ENCODE results near the gene SPANXA2.
"Not testable (repeated sequence)": the region's sequence is repeated elsewhere in the genome, so short reads cannot be mapped to it uniquely, and the experiment has no call there.

SPANXA2 gene

GRCh38 chrX:141589408-141589807 lies at the start of gene SPANXA2:
TSS of gene SPANXA2 (plus strand) at chrX:141589708. CDS start at chrX:141589768, 60 bp downstream.
- DNase-seq (ENCODE audit: low spot score in 2 of 2) = not testable (repeated sequence)

GRCh38 chrX:141542551-141542950 lies 47.0 kb upstream of the SPANXA2 start:
- ATAC-seq (replicated peaks; ENCODE audit: extremely low read depth, poor library complexity, severe bottlenecking) = not testable (repeated sequence)

More at GRCh38 chrX:141589408-141589807, at the start of gene SPANXA2:
- not testable (repeated sequence) for H3K27ac Mint-ChIP-seq (ENCODE audit: low read depth); H3K4me3 Mint-ChIP-seq; H3K27me3 Mint-ChIP-seq; H3K4me1 Mint-ChIP-seq; H3K9me3 Mint-ChIP-seq; H3K36me3 Mint-ChIP-seq (ENCODE audit: insufficient read depth); ATAC-seq (replicated peaks; ENCODE audit: extremely low read depth, poor library complexity, severe bottlenecking)

GRCh38 chrX:141584638-141585037 lies 4.9 kb upstream of the SPANXA2 start, which contains the start of gene SPANXA1:
TSS of gene SPANXA1 (minus strand) at chrX:141584738. CDS start at chrX:141584678, 60 bp downstream.
- H3K27ac Mint-ChIP-seq (ENCODE audit: low read depth) = not testable (repeated sequence)

More at GRCh38 chrX:141542551-141542950, 47.0 kb upstream of the SPANXA2 start:
- not testable (repeated sequence) for H3K27ac Mint-ChIP-seq (ENCODE audit: low read depth); H3K4me1 Mint-ChIP-seq; H3K4me3 Mint-ChIP-seq; DNase-seq (ENCODE audit: low spot score in 2 of 2); H3K36me3 Mint-ChIP-seq (ENCODE audit: insufficient read depth); H3K9me3 Mint-ChIP-seq; H3K27me3 Mint-ChIP-seq

GRCh38 chrX:141609111-141609510 lies 19.6 kb downstream of the SPANXA2 start:
- Mint-ChIP-seq H3K9me3 (peaks cover 13% of the 10 kb centered on the region), H3K27me3 (no peaks in the 10 kb centered on the region), H3K27ac (ENCODE audit: low read depth) (no peak overlapping the region), H3K4me1 (no peaks in the 10 kb centered on the region), H3K36me3 (ENCODE audit: insufficient read depth) (no peaks in the 10 kb centered on the region), H3K4me3 (no peak overlapping the region)
- ATAC-seq (replicated peaks; ENCODE audit: extremely low read depth, poor library complexity, severe bottlenecking) (no peak), DNase-seq (ENCODE audit: low spot score in 2 of 2) (no peak)

More at GRCh38 chrX:141584638-141585037, 4.9 kb upstream of the SPANXA2 start, which contains the start of gene SPANXA1:
- not testable (repeated sequence) for H3K27me3 Mint-ChIP-seq; H3K9me3 Mint-ChIP-seq; H3K4me3 Mint-ChIP-seq; H3K4me1 Mint-ChIP-seq; H3K36me3 Mint-ChIP-seq (ENCODE audit: insufficient read depth); DNase-seq (ENCODE audit: low spot score in 2 of 2); ATAC-seq (replicated peaks; ENCODE audit: extremely low read depth, poor library complexity, severe bottlenecking)

GRCh38 chrX:141619336-141619735 lies 29.8 kb downstream of the SPANXA2 start:
- Mint-ChIP-seq H3K4me1 (no peaks in the 10 kb centered on the region), H3K4me3 (no peak overlapping the region), H3K9me3 (peaks cover 28% of the 10 kb centered on the region), H3K27me3 (no peaks in the 10 kb centered on the region), H3K36me3 (ENCODE audit: insufficient read depth) (no peaks in the 10 kb centered on the region), H3K27ac (ENCODE audit: low read depth) (no peak overlapping the region)
- DNase-seq (ENCODE audit: low spot score in 2 of 2) (no peak), ATAC-seq (replicated peaks; ENCODE audit: extremely low read depth, poor library complexity, severe bottlenecking) (no peak)

- no peaks in the 10 kb centered on the region for H3K36me3 Mint-ChIP-seq (ENCODE audit: insufficient read depth)
- no peak overlapping the region for H3K4me3 Mint-ChIP-seq
- no peaks in the 10 kb centered on the region for H3K4me1 Mint-ChIP-seq
- H3K9me3 Mint-ChIP-seq = peaks cover 6% of the 10 kb centered on the region
- DNase-seq (ENCODE audit: low spot score in 2 of 2) = no peak
- H3K27ac Mint-ChIP-seq (ENCODE audit: low read depth) = no peak overlapping the region
- no peaks in the 10 kb centered on the region for H3K27me3 Mint-ChIP-seq
- ATAC-seq (replicated peaks; ENCODE audit: extremely low read depth, poor library complexity, severe bottlenecking) = no peak
Measured at GRCh38 chrX:141632124-141632523, 42.6 kb downstream of the SPANXA2 start.

- H3K4me3 Mint-ChIP-seq = no peak overlapping the region
- ATAC-seq (replicated peaks; ENCODE audit: extremely low read depth, poor library complexity, severe bottlenecking) = no peak
- no peaks in the 10 kb centered on the region for H3K9me3 Mint-ChIP-seq
- H3K27ac Mint-ChIP-seq (ENCODE audit: low read depth) = no peak overlapping the region
- no peak for DNase-seq (ENCODE audit: low spot score in 2 of 2)
- H3K4me1 Mint-ChIP-seq = no peaks in the 10 kb centered on the region
- H3K27me3 Mint-ChIP-seq = no peaks in the 10 kb centered on the region
- H3K36me3 Mint-ChIP-seq (ENCODE audit: insufficient read depth) = no peaks in the 10 kb centered on the region
Measured at GRCh38 chrX:141638550-141638949, 49.0 kb downstream of the SPANXA2 start.
